CMK (cell line): ENCODE data around the gene ATP6V0B.

ENCODE experiments used
- DNase-seq: peaks from one replicate; pipeline ENCODE4 v3.0.0-alpha.2; 2010; ENCODE audit warnings: low read depth

ATP6V0B gene

DNA sequence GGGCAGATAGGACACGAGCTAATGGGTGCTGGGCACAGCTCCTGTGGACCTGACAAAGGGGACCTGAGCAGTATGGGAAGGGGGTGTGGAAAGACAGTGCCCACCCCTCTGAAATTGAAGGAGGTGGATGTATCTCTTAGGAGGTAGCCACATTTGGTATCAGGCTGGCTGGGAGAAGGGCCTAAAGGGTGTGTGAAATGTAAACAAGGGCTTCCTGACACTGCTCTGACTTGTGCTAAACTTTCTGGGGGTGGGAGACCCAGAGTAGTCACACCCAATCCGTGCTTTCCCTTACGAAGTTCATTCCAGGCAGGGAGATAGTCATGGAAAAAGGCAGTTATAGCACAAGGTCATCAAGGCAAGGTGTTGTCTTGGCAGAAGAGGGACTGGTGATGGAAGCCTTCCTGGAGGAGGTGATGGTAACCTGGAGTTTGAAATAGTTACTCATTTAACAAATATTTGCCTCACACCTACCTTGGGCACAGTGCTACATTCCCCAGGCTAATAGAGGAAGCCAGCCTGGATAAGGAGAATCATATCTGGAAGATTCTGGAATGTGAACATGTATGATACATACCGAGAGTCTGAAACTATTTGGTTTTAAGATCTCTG lies 11.3 kb downstream of the ATP6V0B start:
- DNase-seq: no peak

DNA sequence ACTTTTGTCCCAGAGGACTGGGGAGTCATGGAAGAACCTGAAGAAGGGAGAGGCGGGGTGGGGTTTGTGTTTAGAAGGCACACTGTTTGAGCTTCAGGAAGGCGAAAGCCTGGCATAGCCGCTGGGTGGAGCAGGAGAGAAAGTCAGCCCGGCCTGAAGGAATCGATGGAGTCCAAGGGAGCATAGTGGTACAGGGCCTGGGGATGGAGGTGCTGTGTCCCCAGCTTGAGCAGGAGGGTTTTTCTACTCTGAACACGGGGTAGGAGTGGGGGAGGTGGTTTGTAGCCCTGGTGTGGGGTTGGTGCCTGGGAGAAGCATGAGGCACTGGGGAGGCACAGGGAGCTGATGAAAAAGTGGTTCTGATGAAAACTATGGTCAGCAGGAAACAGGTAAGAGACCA lies 12.0 kb downstream of the ATP6V0B start:
- no peak for DNase-seq

DNA sequence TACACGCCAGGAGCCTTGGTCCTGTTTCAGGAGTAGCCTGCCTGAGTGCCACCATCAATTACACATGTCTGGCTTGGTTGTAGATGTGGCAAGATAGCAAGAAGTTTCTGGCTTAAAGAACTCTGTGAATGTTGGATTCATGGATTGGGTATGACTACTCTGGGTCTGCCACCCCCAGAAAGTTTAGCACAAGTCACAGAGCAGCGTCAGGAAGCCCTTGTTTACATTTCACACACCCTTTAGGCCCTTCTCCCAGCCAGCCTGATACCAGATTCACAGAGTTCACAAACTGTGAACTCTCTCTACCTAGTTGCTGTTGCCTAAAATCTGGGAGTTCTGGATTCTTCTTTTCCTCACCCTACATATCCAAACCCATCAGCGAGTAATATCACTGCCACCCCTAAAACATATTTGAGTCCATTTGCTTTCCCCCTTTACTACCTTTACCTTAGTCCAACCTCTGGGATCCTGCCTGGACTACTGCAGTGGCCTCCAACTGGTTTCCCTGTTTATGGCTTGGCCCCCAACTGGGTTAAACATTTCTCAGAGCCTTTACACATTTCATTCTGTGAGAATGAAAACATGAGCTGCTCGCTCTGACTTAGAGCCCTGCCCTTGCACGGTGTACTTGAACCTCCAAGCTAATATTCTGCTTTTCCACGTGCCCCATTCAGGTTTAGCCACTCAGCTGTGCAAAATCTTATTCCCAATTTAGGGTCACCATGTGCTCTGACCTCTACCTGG lies 12.6 kb downstream of the ATP6V0B start:
- DNase-seq: no peak

DNA sequence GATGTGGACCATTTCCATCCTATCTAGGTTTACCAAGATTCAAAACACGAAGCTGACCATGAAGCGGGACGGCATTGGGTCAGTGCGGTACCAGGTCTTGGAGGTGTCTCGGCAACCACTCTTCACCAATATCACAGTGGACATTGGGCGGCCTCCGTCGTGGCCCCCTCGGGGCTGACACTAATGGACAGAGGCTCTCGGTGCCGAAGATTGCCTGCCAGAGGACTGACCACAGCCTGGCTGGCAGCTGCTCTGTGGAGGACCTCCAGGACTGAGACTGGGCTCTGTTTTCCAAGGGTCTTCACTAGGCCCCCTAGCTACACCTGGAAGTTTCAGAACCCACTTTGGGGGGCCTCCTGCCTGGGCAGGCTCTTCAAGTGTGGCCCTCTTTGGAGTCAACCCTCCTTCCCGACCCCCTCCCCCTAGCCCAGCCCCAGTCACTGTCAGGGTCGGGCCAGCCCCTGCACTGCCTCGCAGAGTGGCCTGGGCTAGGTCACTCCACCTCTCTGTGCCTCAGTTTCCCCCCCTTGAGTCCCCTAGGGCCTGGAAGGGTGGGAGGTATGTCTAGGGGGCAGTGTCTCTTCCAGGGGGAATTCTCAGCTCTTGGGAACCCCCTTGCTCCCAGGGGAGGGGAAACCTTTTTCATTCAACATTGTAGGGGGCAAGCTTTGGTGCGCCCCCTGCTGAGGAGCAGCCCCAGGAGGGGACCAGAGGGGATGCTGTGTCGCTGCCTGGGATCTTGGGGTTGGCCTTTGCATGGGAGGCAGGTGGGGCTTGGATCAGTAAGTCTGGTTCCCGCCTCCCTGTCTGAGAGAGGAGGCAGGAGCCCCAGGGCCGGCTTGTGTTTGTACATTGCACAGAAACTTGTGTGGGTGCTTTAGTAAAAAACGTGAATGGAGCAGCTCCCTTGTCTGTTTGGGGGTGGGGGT lies 15.8 kb downstream of the ATP6V0B start:
- DNase-seq: no peak

DNA sequence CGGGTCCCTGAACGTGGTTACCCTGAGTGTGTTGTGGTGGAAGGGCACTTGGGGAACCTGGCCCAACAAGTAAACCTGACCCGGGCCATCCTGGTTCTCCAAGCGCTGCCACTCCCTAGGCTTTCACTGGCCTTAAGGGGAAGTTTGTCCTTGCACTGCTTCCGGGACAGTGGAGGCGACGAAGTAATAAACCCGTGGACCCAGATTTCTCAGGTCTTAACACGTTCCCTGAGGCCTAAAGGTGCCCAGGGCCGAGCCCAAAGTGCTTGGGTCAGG lies 16.4 kb downstream of the ATP6V0B start:
- no peak for DNase-seq

DNA sequence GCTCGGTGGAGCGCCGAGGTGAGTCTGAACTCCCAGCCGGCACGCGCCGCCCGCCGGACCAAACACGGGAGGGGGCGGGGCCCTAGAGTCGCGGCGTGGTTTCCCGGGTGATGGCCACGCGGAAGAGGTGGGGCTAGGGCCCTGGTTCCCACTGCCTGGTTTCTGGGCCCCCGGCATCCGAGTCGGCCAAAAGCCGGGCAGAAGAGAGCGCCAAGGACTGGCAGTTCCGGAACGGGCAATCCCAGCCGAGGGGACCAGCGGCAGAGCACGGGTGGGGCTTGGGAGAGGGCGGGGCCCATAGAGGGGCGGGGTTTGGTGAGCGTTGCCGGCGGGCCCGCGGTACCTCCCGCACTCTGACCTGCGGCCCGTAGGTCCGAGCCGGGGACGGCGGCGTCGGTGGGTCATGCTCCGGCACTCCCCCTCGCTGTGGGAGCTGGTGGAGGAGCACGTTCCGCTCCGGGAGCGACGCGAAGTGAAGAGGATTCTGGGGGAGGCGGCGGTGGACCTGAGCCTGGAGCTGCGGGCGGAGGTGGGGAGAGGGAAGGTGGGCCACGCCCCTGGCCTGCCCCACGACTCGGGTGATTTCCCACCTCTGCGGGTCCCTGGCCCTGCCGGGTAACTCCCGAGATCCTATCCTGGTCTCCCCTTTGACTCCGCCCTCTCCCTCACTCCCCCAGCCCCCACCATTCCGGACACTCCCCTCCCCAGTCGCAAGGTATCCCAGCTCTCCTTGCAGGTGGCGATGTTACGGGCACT lies 16.9 kb downstream of the ATP6V0B start, which contains the start of gene CCDC24:
Gene CCDC24 (plus strand): TSS at position 124 of the 756 bp plus-strand sequence. CDS start 280 bp downstream, at position 404.
- peak; percentile 82 for DNase-seq

DNA sequence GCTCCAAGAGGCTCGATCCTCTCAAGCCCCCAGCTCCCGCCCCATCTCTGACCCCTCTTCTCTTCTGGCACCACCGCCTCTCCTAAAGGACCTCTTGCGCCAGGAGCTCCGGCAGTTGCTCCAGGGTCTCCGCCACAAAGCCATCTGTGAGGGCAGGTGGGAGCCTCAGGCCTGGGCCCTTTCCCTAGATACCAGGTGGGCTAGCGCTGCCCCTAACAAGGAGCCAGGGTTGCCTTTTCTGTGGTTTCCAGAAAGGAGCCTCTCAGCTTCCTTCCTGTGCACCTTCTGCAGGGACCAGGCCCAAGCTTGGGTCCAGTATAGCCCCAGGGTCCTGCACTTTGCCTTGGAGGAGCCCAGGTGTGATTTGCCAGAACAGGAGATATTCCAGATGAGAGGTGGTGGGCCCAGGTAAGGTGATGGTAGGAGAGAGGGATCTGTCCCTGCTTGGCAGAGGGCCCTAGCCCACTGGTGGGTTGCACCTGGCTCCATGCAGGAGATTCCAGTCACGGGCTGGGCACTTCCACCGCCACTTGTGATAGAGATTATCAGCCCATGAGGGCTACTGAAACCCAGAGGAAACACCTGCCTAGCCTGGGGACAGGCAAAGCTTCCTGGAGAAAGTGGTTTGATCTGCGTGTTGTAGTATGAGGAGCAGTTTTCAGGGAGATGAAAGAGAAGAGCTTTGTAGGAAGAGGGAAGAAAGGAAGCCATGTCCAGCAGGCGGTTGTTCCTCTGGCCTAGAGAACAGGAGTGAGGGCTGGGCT lies 17.7 kb downstream of the ATP6V0B start:
- no peak for DNase-seq

DNA sequence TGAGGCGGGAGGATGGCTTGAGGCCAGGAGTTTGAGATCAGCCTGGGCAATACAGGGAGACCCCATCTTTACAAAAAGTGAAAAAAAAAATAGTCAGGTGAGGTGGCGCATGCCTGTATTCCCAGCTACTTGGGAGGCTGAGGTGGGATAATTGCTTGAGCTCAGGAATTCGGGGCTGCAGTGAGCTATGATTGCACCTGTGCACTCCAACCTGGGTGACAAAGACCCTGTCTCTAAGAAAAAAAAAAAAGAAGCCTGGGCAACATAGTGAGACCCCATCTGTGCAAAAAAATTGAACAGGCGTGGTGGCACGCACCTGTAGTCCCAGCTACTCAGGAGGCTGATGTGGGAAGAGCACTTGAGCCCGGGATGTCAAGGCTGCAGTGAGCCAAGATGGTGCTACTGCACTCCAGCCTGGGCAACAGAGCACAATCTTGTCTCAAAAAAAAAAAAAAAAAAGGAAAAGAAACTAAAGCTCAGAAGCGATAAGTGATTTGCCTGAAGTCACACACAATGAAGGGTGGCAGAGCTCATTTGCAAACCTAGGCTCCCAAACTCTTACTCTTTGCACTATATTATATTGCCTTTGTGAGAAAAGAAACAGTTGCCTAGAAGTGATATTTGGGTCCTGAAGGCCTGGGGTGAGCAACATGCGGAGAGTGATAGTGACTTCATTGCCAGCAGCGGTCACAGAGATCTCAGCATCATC lies 18.6 kb downstream of the ATP6V0B start:
- DNase-seq: no peak

DNA sequence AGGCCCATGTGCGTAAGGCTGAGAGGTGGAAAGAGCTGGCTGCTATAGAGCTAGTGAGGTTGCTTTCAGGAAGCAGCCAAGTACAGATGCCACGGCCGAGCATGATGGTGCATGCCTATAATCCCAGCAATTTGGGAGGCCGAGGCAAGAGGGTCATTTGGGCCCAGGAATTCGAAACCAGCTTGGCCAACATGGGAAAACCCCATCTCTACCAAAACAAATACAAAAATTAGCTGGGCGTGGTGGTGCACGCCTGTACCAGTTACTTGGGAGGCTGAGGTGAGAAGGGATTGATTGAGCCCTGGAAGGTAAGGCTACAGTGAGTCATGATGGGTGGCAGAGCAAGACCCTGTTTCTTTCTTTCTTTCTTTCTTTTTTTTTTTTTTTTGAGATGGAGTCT lies 19.3 kb downstream of the ATP6V0B start:
- DNase-seq: no peak

DNA sequence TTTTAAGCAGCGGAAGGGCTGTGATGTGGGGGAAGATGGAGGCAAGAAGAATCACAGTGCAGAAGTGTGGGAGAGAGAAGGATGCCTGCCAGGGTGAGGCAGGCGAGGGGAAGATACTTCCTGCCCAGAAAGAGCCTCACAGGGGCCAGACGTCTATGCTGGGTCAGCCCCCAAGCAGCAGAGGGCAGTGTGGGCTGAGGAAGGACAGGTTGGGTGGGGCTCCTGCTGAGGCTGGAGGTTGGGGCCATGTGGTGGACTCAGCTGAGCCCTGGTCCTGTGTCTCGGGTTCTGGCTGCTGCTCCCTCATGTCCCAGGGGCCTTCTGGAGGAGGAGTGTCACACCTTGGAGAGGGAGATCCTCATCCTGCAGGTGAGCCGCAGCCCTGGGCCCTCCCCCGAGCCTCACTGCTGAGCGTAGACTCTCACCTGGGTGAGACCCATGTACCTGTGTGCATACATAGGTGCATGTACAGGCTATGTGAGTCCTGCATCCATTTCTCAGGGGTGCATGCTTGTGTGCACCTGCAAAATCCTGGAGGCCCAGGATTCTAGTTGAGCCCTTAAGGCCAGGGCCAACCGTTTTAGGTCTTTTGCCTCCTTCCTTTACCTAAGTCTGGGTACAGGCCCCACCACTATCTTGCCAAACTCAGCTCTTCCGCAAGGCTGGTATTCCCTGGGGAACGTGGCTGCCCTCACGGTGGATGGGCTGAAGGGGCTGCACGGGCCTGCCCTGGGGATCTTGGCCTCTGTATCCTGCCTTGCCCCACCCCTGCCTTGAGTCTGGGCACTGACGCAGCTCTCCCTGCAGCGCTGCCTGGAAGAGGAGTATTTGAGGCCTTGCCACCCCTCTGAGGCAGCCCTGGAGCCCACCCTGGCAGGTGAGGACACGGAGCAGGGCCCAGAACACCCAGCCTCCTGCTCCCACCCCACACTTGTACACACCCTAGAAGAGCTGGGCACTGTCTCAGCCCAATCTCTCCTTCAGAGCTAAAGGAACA lies 20.3 kb downstream of the ATP6V0B start:
- DNase-seq: no peak

DNA sequence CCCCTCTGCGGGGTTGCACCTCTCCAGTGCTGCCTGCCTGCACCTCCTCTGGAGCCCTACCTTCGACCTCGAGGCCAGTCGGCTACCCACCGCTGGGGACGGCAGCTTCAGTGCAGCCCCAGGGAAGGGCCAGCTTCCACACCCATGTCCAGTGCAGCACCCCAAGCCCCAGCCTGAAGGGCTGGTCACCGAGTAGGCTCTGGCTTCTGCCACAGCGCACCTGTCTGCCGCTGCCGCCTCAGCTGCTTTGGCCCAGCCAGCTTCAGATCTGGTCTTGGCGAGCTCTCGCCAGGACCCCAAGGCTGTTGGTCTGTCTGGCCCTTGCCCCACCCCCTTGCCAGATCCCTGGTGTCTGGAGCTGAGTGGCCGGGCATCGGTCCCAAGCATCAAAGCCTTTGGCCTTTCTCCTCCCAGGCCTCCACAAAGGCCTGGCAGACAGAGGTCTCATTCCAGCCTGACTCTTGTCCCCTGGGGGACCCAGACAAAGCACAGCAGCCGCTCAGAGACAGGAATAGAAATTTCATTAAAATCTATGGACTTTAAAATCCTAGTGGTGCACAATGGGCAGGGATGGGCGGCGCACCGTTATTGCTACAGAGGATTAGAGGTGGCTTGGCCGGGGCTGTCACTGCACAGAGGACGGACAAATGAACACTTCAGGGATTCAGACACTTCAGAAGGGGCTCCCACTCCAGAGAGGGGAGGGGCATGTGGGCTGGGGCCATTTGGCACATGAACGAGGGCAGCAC lies 21.4 kb downstream of the ATP6V0B start:
- no peak for DNase-seq

DNA sequence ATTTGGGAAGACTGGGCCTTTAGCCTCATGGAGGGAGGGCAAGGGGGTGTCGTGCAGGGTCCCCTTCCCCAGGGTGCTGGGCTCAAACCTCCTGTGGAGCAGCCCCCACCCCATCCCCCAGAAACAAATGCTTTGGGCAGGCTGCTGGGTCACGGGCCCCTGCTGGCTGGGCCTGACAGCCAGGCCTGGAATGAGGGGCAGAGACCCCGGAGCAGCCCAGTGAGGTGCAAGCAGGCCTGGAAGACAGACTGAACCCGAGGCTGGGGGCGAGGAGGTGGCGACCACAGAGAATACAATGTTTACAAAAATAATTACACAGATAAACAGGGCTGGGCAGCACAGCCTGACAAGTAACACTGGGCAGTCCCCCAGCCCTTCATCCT lies 22.0 kb downstream of the ATP6V0B start:
- DNase-seq: no peak

DNA sequence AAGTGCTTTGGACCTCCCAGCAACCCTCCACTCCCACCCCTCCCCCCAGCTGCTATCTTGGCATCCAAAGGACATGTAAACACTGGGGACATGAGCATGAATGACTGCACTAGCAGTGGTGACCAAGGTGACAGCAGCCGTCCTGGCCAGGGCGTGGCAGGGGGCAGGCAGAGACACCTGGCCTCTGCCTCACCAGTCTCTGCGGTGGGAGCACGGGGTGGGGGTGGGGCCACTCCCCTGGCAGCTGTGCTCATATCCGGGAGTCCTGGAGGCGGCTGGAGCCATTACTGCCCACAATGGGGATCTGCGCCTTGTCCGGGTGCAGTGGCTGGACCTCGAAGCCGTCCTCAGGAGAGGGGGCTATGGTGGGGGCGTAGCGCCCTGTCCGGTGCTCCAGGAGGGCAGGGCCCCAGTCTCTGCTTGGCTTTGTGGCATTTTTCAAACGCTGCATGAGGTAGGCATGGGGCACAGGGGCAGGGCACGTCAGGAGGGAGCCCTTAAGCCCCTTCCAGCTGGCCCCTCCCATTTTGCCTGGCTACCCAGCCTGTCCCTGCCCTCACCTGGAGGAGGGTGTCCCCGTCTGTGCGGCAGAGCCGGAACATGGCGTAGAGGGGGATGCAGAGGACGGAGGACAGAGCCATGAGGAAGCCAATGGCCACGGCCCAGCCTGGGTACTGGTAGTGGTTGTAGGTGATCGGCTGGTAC lies 22.7 kb downstream of the ATP6V0B start:
- DNase-seq: no peak

DNA sequence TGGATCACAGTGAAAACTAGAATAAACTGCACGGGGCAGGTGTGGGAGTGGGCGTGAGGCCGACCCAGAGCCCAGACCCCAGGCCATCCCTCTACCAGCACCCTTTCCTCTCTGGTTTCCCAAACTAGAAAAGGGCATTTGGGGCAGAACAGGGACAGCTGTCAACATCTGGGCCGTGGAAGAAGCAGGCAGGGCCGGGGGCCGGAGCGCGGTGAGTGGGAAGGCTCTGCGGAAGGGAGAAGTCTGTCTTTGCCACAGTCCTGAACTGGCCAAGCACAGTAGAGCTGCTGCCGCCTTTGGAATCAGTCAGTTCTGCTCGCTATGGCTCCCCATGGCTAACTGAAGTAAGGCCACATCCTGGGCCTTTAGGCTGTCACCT lies 23.2 kb downstream of the ATP6V0B start:
- no peak for DNase-seq

DNA sequence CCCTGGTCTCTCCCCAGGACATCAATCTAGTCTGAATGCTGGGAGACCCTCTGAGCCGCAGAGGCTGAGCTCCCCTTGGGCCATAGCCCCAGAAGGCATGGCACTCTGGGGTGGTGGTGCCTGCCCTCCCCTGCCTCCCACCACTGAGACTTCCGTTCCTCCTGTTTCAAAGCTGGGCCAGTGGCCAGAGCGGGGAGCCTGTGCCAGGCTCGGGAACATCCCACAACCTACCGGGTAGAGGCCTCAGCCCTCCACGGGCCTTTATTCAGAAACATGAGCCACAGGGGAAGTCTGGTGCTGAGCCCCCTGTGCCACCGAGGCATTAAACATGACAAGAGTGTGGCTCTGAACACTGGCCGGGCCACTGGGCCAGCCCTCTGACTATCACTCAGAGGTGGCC lies 24.7 kb downstream of the ATP6V0B start:
- no peak for DNase-seq

DNA sequence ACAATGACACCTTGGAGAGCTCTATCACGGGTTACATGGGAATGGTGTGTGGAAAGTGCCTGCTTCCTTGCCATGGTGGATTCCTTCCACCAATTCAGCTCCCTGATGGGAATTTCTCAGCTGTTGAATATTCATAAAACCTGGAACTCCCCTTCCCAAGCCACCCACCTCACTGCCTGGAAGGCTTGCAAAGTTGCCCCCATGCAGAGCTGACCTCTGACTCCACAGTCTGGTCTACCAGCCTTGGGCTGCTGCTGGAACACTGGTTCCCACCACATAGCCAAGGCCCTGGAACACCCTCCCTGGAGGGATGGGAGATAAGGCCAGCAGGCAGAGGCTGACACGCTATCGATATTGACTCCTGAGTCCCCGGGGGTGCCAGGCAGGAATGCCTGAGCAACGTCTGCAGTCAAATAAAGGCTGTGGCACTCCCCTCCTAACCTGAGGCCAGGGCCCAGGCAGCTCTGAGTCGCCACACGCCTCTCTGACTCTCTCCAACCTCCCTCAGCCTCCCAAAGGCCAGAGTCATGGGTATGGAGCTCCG lies 25.4 kb downstream of the ATP6V0B start:
- no peak for DNase-seq

DNA sequence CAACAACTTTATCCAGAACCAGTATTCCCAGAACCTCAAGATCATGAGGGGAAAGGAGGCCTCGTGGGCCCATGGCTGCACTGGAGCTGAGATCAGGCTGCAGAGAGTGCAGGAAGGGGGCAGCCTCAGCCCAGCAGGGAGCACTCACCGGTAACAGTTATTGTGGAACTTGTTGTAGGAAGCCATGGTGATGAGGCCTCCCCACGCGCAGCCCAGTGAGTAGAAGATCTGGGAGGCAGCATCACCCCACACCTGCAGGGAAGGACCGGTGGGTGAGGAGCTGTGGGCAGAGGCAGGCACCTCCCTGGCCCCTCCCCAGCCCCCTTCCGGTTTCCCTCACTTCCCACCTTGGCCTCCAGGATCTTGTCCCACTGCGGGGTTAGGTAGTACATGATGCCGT lies 27.4 kb downstream of the ATP6V0B start:
- no peak for DNase-seq

DNA sequence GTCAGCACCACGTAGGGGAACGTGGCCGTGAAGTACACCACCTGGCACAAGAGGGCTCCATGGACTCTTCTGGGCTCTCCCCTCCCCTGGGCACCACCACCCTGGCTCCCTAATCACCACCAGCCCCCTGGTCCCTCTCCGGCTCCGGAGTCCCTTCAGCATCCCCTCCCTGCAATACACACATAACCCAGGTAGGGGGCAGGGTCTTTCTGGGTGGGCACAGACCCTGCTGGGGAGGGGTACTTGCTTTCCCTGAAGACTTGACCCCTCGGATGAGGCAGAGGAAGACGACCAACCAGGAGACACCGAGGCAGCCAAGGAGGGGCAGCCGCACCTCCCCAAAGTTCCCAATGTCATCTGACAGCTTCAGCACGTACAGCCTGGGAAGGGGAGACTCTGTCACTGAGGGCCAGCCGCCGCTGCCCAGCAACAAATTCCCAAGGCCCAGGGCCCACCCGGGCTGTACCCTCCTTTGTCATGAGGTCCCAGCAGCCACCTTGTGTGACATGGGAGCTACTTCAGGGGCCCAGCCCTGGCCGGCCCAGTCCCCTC lies 27.9 kb downstream of the ATP6V0B start:
- no peak for DNase-seq
